Activated CD8-positive, alpha-beta memory T cell treated with anti-CD3 and anti-CD28 coated beads, Interleukin-2, amount 50 U/mL, for 1 hour (primary cell): ENCODE data around the gene SCAND1.
"Not testable (repeated sequence)": the region's sequence is repeated elsewhere in the genome, so short reads cannot be mapped to it uniquely, and the experiment has no call there.

Experiments
- DNase-seq: peaks from one replicate; pipeline ENCODE4 v3.0.0-alpha.2; 2020; ENCODE audit errors: extremely low read depth

SCAND1 gene

GRCh38 chr20:35954200-35954906, at the start of gene SCAND1:
Gene SCAND1 (minus strand): TSS chr20:35954502. CDS start chr20:35954284, 218 bp downstream.
- DNase-seq, result peak; percentile 96

GRCh38 chr20:36004045-36004444, 49.7 kb upstream of the SCAND1 start:
- no peak for DNase-seq

- no peak for DNase-seq
Measured at GRCh38 chr20:36002855-36003254, 48.6 kb upstream of the SCAND1 start.

- DNase-seq, result not testable (repeated sequence)
Measured at GRCh38 chr20:36001331-36001730, 47.0 kb upstream of the SCAND1 start.

GRCh38 chr20:35996492-35996891, 42.2 kb upstream of the SCAND1 start:
- not testable (repeated sequence) for DNase-seq

GRCh38 chr20:35994994-35995453, 40.7 kb upstream of the SCAND1 start:
- peak; percentile 53 for DNase-seq

- DNase-seq, result peak; percentile 5
Measured at GRCh38 chr20:35992713-35993335, 38.5 kb upstream of the SCAND1 start.

- DNase-seq, result no peak
Measured at GRCh38 chr20:35991142-35991771, 37.0 kb upstream of the SCAND1 start.

GRCh38 chr20:35988910-35989463, 34.7 kb upstream of the SCAND1 start:
- no peak for DNase-seq

GRCh38 chr20:35985806-35986205, 31.5 kb upstream of the SCAND1 start:
- DNase-seq, result no peak

- no peak for DNase-seq
Measured at GRCh38 chr20:35984382-35984781, 30.1 kb upstream of the SCAND1 start.

- no peak for DNase-seq
Measured at GRCh38 chr20:35981969-35982368, 27.7 kb upstream of the SCAND1 start.

- no peak for DNase-seq
Measured at GRCh38 chr20:35979544-35979943, 25.2 kb upstream of the SCAND1 start.

GRCh38 chr20:35978041-35978513, 23.8 kb upstream of the SCAND1 start:
- no peak for DNase-seq

- no peak for DNase-seq
Measured at GRCh38 chr20:35975576-35976373, 21.5 kb upstream of the SCAND1 start.

- no peak for DNase-seq
Measured at GRCh38 chr20:35974256-35974655, 20.0 kb upstream of the SCAND1 start.

- no peak for DNase-seq
Measured at GRCh38 chr20:35972462-35972861, 18.2 kb upstream of the SCAND1 start.

GRCh38 chr20:35971981-35972380, 17.7 kb upstream of the SCAND1 start:
- DNase-seq, result no peak

- DNase-seq, result no peak
Measured at GRCh38 chr20:35968930-35969329, 14.6 kb upstream of the SCAND1 start.

GRCh38 chr20:35967979-35968640, 13.8 kb upstream of the SCAND1 start, which contains the start of gene CNBD2:
Gene CNBD2 (plus strand): TSS chr20:35968590. CDS start chr20:35968763, 173 bp downstream.
- DNase-seq, result no peak

- DNase-seq, result no peak
Measured at GRCh38 chr20:35963878-35964277, 9.6 kb upstream of the SCAND1 start.
